ENCODE results near the gene TRMT1. TPM values are rescaled to one million over a fixed set of nuclear protein-coding genes. Genes with fewer than 3 reads are reported as not detected.
A peak's percentile ranks its signal among the peaks of the same experiment; 100 is the strongest.

TRMT1 gene
- total and polyA plus RNA-seq, 7 experiments from 2014 or later, result 22.6 to 96.4 (median 69.1) TPM

DNA sequence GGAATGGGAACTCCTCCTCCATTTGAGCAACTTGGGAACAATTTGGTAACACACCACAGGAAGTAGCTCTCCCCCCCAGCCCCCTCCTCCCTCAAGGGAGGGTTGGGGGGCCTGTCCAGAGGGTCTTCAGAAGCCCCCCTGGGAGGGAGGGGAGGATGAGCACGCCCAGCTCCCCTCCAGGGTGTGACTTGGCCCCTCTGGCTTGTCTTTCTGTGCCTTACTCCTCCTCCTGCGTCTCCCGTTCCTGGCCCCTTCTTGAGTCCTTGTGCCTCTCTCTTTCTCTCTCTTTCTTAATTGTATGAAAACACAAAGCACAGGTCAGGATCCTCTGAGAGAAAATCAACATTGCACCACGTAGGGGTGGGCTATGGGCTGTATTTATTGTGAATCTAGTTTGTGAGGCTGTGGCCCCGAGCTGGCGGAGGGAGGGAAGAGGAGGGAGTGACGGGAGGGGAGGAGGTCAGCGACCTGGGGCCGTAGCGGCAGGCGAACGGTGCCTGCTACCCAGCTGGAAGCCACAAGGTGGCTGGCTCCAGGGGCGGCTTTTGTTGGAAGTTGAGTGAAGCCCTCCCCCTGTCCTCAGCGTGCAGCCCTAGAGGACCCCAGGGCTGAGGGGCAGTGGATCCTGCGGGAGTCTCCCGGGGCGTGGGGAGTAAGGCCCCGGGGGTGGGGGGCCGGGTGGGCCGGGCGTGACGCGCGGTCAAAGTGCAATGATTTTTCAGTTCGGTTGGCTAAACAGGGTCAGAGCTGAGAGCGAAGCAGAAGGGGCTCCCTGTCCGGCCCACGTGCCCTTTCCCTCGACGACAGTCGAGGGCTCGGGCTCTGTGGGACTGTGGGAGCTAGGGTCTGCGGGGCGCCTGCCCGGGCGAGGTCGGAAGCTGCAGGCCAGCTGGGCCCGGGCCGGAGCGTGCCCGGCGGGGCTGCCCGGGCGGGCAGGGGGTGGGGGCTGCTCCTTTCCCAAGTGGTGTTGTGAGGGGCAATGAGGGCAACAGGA, 20.3 kb downstream of the TRMT1 start:
- peak overlapping the region; percentile 42 for H3K27ac ChIP-seq (ENCODE audit: low read depth, low read length)
- no peak for ATAC-seq
- peaks cover 0 to 4% (median 0%) of the 10 kb centered on the region in 11 donors for H3K9me3 Mint-ChIP-seq
- peaks cover 0 to 6% of the 10 kb centered on the region in 2 donors for H3K27me3 ChIP-seq (ENCODE audit: control insufficient read depth in 2 of 2, insufficient read depth in 2 of 2, low read length in 2 of 2)
- intact Hi-C loops (cut with micrococcal nuclease), result loop anchor here in 1 of 2 donors (2.0 to 10.0 kb wide), 3 partner anchors 167 to 304 kb away; partner anchors contain the start of genes DNASE2, JUNB and KLF1
- no peaks in the 10 kb centered on the region for H3K36me3 ChIP-seq (ENCODE audit: control insufficient read depth in 2 of 3, insufficient read depth in 3 of 3, low read length in 3 of 3)
- no peaks in the 10 kb centered on the region for H3K9me3 ChIP-seq (ENCODE audit: control insufficient read depth in 2 of 3, low read length in 3 of 3)
- H3K4me3 Mint-ChIP-seq, result peak overlapping the region; percentile 50 to 82 (median 68)
- peak overlapping the region in 6 of 9 donors; percentile 3 to 83 (median 54) for H3K27ac Mint-ChIP-seq
- ChIA-PET CTCF (interaction anchor here (0.6 to 6.2 kb wide), 5 partner anchors 9 to 131 kb away, joined by 4 to 75 read pairs (median 12); no protein-coding TSS in a partner anchor), POLR2A (interaction anchor here (0.7 to 1.6 kb wide), 7 partner anchors 8 to 426 kb away, joined by 3 to 4 read pairs (median 3); a partner anchor contains a TSS)
- H3K4me3 ChIP-seq (ENCODE audit: low read length), result peak overlapping the region; percentile 24
- peaks cover 0 to 7% (median 0%) of the 10 kb centered on the region in 5 donors for H3K36me3 Mint-ChIP-seq
- peaks cover 6 to 42% (median 16%) of the 10 kb centered on the region in 5 donors for H3K27me3 Mint-ChIP-seq
- peaks cover 41 to 42% of the 10 kb centered on the region in 2 donors for H3K4me1 ChIP-seq (ENCODE audit: control insufficient read depth in 2 of 2, insufficient read depth in 2 of 2, low read length in 2 of 2)
- peaks cover 17 to 45% (median 37%) of the 10 kb centered on the region in 7 donors for H3K4me1 Mint-ChIP-seq
- DNase-seq, result peak in 1 of 9 donors; percentile 31

DNA sequence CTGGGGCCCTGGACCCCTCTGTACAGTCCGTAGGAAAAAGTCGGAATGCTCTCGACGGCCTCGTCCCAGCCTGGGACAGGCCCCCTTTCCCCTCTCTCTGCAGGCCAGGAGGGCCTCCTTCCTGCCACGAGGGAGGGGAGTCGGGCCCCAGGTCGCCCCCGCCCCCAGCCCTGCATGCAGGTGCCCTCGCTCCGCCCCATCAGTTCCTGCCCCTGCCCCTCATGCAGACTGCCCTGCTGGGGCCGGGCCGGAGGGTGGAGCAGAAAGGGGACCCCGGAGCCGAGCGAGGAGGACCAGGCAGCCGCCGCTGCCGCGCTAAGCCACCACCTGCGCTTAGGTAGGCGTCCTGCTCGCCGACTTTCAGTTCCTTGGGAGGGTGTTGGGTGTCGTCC, 21.2 kb downstream of the TRMT1 start:
- no peaks in the 10 kb centered on the region for H3K9me3 ChIP-seq (ENCODE audit: control insufficient read depth in 2 of 3, low read length in 3 of 3)
- ChIA-PET CTCF (interaction anchor here (2.7 to 6.2 kb wide), 4 partner anchors 10 to 130 kb away, joined by 12 to 75 read pairs (median 16); no protein-coding TSS in a partner anchor), POLR2A (interaction anchor here (0.6 to 1.6 kb wide), 6 partner anchors 9 to 426 kb away, joined by 3 to 4 read pairs (median 3); a partner anchor contains a TSS)
- H3K27me3 ChIP-seq (ENCODE audit: control insufficient read depth in 2 of 2, insufficient read depth in 2 of 2, low read length in 2 of 2), result peaks cover 0 to 6% of the 10 kb centered on the region in 2 donors
- Mint-ChIP-seq H3K27me3 (peaks cover 6 to 42% (median 16%) of the 10 kb centered on the region in 5 donors), H3K4me1 (peaks cover 17 to 42% (median 34%) of the 10 kb centered on the region in 7 donors), H3K36me3 (peaks cover 0 to 7% (median 0%) of the 10 kb centered on the region in 5 donors), H3K4me3 (peak overlapping the region in 5 of 10 donors; percentile 61 to 82 (median 65)), H3K9me3 (peaks cover 0 to 4% (median 0%) of the 10 kb centered on the region in 11 donors), H3K27ac (no peak overlapping the region)
- ATAC-seq (no peak), DNase-seq (peak in 2 of 9 donors; percentile 26 to 39)
- peak overlapping the region; percentile 42 for H3K27ac ChIP-seq (ENCODE audit: low read depth, low read length)
- no peak overlapping the region for H3K4me3 ChIP-seq (ENCODE audit: low read length)
- peaks cover 33 to 34% of the 10 kb centered on the region in 2 donors for H3K4me1 ChIP-seq (ENCODE audit: control insufficient read depth in 2 of 2, insufficient read depth in 2 of 2, low read length in 2 of 2)
- intact Hi-C loops (cut with micrococcal nuclease), result loop anchor here in 1 of 2 donors (2.0 to 10.0 kb wide), 3 partner anchors 167 to 303 kb away; partner anchors contain the start of genes DNASE2, JUNB and KLF1
- H3K36me3 ChIP-seq (ENCODE audit: control insufficient read depth in 2 of 3, insufficient read depth in 3 of 3, low read length in 3 of 3), result no peaks in the 10 kb centered on the region

DNA sequence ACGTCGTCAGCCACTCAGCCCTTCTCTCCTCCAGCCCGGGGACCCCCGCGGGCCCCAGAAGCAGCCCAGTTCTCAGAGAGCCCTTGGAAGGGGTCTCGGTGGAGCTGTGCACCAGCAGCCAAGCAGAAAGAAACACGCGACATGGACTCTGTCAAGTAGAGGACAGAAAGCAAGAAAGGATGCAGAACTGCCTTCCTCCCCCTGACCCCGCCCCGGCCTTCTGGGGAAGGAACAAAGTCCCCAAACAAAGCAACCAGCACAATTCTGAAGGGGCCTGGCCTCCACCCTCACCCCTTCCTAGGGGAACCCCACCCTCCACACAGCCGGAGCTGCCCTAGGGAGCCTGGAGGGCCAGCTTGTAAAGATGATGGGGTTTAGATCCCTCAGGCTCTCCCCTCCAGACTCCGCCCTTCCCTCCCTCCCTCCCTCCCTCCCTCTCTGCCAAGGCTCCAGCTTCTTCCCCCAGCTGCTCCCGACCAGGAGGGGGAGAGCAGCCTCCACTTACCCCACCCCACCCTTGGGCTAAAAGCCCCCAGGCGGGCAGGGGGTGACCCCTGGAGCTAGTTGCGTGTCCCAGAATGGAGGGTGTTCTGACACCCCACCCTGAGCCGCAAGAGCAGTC, 21.7 kb downstream of the TRMT1 start:
- peak overlapping the region in 3 of 10 donors; percentile 12 to 82 (median 21) for H3K4me3 Mint-ChIP-seq
- H3K27ac Mint-ChIP-seq, result peak overlapping the region in 5 of 9 donors; percentile 21 to 72 (median 41)
- Histone ChIP-seq H3K9me3 (ENCODE audit: control insufficient read depth in 2 of 3, low read length in 3 of 3) (no peaks in the 10 kb centered on the region), H3K36me3 (ENCODE audit: control insufficient read depth in 2 of 3, insufficient read depth in 3 of 3, low read length in 3 of 3) (no peaks in the 10 kb centered on the region), H3K27me3 (ENCODE audit: control insufficient read depth in 2 of 2, insufficient read depth in 2 of 2, low read length in 2 of 2) (peaks cover 0 to 6% of the 10 kb centered on the region in 2 donors), H3K4me1 (ENCODE audit: control insufficient read depth in 2 of 2, insufficient read depth in 2 of 2, low read length in 2 of 2) (peaks cover 28 to 29% of the 10 kb centered on the region in 2 donors), H3K27ac (ENCODE audit: low read depth, low read length) (no peak overlapping the region), H3K4me3 (ENCODE audit: low read length) (no peak overlapping the region)
- intact Hi-C loops (cut with micrococcal nuclease), result loop anchor here in 1 of 2 donors (1.0 to 10.0 kb wide), 4 partner anchors 9 to 303 kb away; partner anchors contain the start of genes DNASE2, JUNB and KLF1
- DNase-seq (peak in 1 of 9 donors; percentile 16), ATAC-seq (no peak)
- peaks cover 6 to 39% (median 16%) of the 10 kb centered on the region in 5 donors for H3K27me3 Mint-ChIP-seq
- ChIA-PET POLR2A (interaction anchor here (0.6 to 2.2 kb wide), 4 partner anchors 10 to 180 kb away, joined by 3 to 8 read pairs (median 4); no protein-coding TSS in a partner anchor), CTCF (interaction anchor here (2.0 to 6.2 kb wide), 5 partner anchors 10 to 129 kb away, joined by 4 to 75 read pairs (median 13); no protein-coding TSS in a partner anchor)
- no peaks in the 10 kb centered on the region for H3K9me3 Mint-ChIP-seq
- H3K36me3 Mint-ChIP-seq, result peaks cover 0 to 3% (median 0%) of the 10 kb centered on the region in 5 donors
- peaks cover 17 to 37% (median 29%) of the 10 kb centered on the region in 7 donors for H3K4me1 Mint-ChIP-seq

DNA sequence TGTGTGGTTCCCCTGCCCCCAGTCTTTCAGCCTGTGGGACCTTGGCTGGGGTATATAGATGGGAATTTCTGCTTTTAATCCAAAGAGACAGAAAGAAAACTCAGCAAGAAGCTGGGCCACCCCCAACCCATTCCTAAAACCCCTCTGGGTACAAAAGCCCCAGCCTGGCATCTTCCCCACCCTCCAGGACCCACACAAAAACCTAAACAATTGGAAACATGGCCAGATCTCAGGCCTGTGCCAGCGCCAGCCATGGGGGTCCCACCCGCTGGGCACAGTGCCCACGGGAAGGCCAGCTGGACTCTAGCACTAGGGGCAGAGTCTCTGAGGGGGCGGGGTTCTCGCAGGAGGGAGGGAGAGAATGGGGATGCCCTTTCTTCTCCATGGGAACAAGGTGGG, 22.4 kb downstream of the TRMT1 start:
- no peaks in the 10 kb centered on the region for H3K9me3 ChIP-seq (ENCODE audit: control insufficient read depth in 2 of 3, low read length in 3 of 3)
- no peaks in the 10 kb centered on the region for H3K36me3 ChIP-seq (ENCODE audit: control insufficient read depth in 2 of 3, insufficient read depth in 3 of 3, low read length in 3 of 3)
- POLR2A ChIA-PET, result interaction anchor here (0.9 to 2.2 kb wide), 3 partner anchors 11 to 302 kb away, joined by 3 to 8 read pairs (median 4); no protein-coding TSS in a partner anchor
- DNase-seq (no peak), ATAC-seq (no peak)
- peaks cover 6 to 39% (median 16%) of the 10 kb centered on the region in 5 donors for H3K27me3 Mint-ChIP-seq
- no peak overlapping the region for H3K4me3 ChIP-seq (ENCODE audit: low read length)
- peaks cover 0 to 6% of the 10 kb centered on the region in 2 donors for H3K27me3 ChIP-seq (ENCODE audit: control insufficient read depth in 2 of 2, insufficient read depth in 2 of 2, low read length in 2 of 2)
- no peak overlapping the region for H3K27ac Mint-ChIP-seq
- H3K36me3 Mint-ChIP-seq, result peaks cover 0 to 2% (median 0%) of the 10 kb centered on the region in 5 donors
- no peaks in the 10 kb centered on the region for H3K9me3 Mint-ChIP-seq
- intact Hi-C loops (cut with micrococcal nuclease), result loop anchor here in 1 of 2 donors (1.0 to 10.0 kb wide), 3 partner anchors 10 to 209 kb away; partner anchors contain the start of genes DNASE2 and KLF1
- peaks cover 24% of the 10 kb centered on the region in 2 donors for H3K4me1 ChIP-seq (ENCODE audit: control insufficient read depth in 2 of 2, insufficient read depth in 2 of 2, low read length in 2 of 2)
- no peak overlapping the region for H3K27ac ChIP-seq (ENCODE audit: low read depth, low read length)
- H3K4me1 Mint-ChIP-seq, result peaks cover 16 to 34% (median 26%) of the 10 kb centered on the region in 7 donors
- CTCF ChIA-PET, result interaction anchor here (0.6 to 6.2 kb wide), 10 partner anchors 11 to 476 kb away, joined by 3 to 75 read pairs (median 5); no protein-coding TSS in a partner anchor
- peak overlapping the region in 1 of 10 donors; percentile 25 for H3K4me3 Mint-ChIP-seq

DNA sequence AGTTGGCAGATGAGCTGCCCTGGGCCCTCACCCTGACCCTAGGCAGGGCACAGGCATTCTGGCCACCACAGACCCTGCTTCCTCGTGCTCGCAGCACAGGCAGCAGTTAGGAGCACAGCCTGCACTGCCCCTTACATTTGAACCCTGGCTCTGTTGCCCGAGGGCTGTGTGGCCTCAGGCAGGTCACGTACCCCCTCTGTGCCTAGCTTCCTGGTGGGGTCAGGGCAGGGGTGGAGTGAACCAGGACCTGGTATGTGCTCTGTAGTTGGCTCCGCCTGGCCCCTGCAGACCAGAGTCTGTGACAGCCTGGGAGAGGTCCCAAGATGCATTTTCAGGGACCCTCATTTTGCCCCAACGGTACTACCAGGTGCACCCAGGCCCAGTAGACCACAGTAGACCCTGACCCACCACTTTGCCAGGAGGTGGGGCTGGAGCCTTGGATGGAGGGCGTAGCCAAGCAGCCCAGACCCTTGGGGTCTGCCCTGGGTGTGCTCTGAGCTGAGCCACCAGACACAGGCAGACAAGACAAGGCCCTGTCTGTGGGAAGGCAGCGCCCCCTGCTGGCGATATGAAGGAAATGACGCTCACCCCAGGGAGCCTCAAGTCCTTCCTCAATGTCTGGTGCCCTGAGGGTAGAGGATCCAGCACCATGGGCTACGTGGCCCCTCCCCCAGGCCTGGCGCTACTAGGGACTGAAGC, 23.0 kb downstream of the TRMT1 start:
- DNase-seq, result peak; percentile 71 to 83 (median 78)
- peaks cover 0 to 6% of the 10 kb centered on the region in 2 donors for H3K27me3 ChIP-seq (ENCODE audit: control insufficient read depth in 2 of 2, insufficient read depth in 2 of 2, low read length in 2 of 2)
- H3K4me3 ChIP-seq (ENCODE audit: low read length), result no peak overlapping the region
- ChIA-PET CTCF (interaction anchor here (0.6 to 6.2 kb wide), 11 partner anchors 12 to 476 kb away, joined by 3 to 75 read pairs (median 5); no protein-coding TSS in a partner anchor), POLR2A (interaction anchor here (0.8 to 2.2 kb wide), 4 partner anchors 11 to 302 kb away, joined by 3 to 8 read pairs (median 4); no protein-coding TSS in a partner anchor)
- no peaks in the 10 kb centered on the region for H3K36me3 ChIP-seq (ENCODE audit: control insufficient read depth in 2 of 3, insufficient read depth in 3 of 3, low read length in 3 of 3)
- Mint-ChIP-seq H3K4me3 (peak overlapping the region in 1 of 10 donors; percentile 25), H3K4me1 (peaks cover 13 to 30% (median 23%) of the 10 kb centered on the region in 7 donors), H3K9me3 (no peaks in the 10 kb centered on the region), H3K27me3 (peaks cover 6 to 37% (median 16%) of the 10 kb centered on the region in 5 donors), H3K27ac (no peak overlapping the region), H3K36me3 (peaks cover 0 to 2% (median 0%) of the 10 kb centered on the region in 5 donors)
- H3K4me1 ChIP-seq (ENCODE audit: control insufficient read depth in 2 of 2, insufficient read depth in 2 of 2, low read length in 2 of 2), result peaks cover 18% of the 10 kb centered on the region in 2 donors
- ATAC-seq, result peak; percentile 85
- no peak overlapping the region for H3K27ac ChIP-seq (ENCODE audit: low read depth, low read length)
- no peaks in the 10 kb centered on the region for H3K9me3 ChIP-seq (ENCODE audit: control insufficient read depth in 2 of 3, low read length in 3 of 3)
- intact Hi-C loops (cut with micrococcal nuclease), result loop anchor here (1.0 to 10.0 kb wide), 8 partner anchors 11 to 209 kb away; partner anchors contain the start of genes DNASE2 (in 1 of the 2) and KLF1 (in 1 of the 2)
